Activated CD4-positive, alpha-beta T cell treated with anti-CD3 and anti-CD28 coated beads, Interleukin-2, amount 50 U/mL, for 16 hours (primary cell): ENCODE results near the gene C15orf39.
A peak's percentile ranks its signal among the peaks of the same experiment; 100 is the strongest.

ENCODE experiments used
- DNase-seq: peaks from one replicate; pipeline ENCODE4 v3.0.0-alpha.2; 2020

C15orf39 gene

DNA sequence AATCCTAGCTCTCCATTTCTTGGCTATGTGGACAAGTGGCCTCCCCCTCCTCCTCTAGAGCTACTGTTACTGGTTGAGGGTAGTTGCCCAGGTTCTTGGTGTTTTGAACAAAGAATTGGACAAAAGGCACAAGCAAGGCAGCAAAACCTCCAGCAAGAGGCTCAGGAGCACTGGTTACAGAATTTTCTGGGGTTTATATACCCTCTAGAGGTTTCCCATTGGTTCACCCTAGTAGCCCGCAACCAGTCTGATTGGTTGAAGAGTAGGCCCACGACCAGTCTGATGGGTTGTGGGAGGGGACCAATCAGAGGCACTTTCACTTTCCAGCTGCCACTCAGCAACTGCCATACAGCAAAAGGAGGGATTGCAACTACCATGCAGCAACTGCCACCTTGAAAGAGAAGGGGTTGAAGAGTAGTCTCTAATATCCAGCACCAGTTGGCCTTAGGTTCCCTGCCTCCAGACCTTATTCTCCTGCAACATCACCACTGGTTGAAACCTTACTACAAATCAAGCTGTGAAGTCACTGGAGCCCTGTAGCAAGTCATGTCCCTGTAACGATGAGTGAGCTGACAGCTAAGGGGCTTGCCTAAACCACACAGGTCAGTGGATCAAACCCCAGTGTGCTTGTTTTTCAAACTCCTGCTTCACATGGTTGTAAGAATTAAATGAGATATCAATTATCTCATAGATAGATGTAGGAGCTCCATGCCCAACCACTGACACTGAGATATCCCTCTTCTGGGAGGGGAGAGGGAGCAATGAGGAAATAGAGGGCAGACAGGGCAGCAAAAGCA, 2.9 kb upstream of the C15orf39 start:
- peak; percentile 56 for DNase-seq

DNA sequence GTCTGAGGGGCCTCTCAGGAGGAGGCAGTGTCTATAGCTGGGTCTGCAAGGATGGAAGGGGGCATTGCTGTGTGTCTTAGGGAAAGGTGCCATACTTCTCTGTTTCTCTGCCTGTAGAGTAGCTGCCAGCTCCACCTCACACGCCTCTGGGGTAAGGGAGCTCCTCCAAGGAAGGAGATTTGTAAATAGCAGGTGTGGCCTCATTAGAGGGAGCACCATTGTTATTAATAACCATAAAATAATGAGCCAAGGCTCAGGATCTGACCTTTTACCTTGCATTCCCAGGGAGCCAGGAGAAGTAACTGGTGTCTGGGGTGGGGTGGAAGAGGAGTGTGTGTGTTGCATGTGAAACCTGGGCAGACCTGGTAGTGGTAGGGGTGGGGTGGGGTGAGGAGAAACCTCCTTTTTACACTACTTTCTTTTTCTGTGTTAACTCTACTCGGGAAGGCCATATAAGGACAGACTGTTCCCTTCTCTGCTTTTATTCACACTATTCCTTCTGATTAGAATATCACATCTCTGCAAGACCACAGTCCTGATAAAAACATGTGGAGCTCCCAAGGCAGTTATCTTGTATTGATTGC, 2.2 kb upstream of the C15orf39 start:
- DNase-seq, result no peak

DNA sequence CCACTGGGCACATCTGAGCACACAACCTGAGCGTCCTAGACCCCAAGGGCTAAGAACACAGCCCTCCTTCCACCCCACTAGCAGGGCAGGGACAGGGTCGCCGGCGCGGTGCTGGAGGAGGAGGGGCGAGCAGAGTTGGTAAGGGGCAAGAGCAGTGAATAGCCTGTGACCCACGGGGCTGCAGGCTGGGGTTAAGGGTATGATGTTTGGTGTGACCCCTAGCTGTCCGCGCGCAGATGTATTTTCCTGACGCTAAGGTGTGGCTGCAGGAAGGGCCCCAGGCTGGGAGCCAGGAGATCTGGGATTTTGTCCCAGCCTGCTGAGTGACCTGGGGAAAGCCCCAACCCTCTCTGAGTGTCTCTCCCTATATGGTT, 1.3 kb upstream of the C15orf39 start:
- DNase-seq, result no peak

DNA sequence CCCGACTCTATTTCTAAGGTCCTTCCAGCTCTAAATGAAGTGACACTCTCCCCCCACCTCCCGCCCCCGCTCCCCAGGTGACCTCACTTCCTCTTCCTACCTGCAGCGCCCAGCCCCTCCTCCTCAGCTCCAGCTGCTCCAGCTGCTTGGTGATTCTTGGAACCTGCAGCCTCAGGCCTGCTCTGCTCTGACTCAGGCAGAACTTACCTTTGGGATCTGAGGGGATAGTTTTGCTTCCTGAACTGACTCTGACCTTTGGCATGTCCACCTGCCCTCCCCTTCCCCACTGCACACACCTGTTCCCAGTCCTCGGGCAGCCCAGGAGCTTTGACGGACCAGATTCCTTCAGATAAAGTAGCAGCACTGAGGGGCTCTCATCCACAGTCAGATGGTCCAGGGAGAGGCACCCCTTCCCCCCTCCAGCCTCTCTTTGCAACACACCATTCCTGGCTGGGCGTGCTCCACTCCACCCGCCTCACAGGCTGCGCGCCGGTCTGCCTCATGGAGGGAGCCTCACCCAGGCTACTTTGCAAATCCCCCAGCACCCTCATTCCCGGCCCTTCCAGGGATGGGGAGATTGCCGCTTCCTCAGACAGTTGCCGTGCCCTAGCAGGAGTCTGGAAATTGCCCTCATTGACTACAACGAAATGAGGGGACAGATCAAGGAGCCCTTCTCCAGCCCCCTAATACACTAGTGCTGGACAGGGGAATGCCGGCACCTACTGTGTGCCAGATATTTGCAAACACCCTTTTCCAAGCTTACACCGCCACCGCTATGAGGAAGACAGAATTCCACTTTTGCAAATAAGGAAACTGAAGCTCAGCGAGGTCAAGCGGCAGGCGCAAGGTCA, 692 bp upstream of the C15orf39 start:
- DNase-seq, result peak; percentile 32

DNA sequence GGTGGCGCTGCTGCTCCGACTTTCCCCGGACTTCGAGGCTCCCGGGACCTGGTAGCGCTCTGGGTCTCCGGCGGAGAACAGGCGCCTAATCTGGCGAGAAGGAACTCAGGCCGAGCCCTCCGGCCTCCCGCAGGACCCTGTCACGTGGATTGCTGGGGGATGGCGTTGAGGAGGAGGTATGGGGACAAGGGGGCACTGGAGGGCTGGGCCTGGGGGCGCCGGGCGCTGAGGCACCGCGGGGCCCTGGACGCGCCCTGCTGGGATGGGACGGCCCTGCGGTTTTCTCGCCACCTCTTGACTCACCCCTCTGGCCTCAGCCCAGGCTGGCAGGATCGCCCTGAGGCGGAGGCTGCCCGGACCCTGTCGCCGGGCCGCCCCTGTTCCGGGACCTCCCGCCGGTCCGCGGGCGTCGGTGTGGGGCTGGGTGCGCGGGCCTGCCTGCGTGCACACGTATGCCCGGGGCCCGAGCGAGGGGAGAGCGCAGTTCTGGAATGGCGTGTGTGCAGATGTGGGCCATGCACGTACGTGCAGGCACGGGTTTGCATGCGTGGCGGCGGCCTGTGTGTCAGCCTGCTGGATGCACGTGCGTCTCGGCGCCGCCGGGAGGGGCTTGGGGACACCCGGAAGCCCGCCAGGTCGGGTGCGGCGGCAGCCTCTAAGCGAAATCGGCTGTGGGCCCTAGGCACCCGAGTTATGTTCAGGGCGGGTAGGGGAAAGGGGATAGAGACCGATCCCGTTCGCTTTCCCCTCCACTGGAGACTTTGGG, 752 bp downstream of the C15orf39 start:
- peak; percentile 90 for DNase-seq

DNA sequence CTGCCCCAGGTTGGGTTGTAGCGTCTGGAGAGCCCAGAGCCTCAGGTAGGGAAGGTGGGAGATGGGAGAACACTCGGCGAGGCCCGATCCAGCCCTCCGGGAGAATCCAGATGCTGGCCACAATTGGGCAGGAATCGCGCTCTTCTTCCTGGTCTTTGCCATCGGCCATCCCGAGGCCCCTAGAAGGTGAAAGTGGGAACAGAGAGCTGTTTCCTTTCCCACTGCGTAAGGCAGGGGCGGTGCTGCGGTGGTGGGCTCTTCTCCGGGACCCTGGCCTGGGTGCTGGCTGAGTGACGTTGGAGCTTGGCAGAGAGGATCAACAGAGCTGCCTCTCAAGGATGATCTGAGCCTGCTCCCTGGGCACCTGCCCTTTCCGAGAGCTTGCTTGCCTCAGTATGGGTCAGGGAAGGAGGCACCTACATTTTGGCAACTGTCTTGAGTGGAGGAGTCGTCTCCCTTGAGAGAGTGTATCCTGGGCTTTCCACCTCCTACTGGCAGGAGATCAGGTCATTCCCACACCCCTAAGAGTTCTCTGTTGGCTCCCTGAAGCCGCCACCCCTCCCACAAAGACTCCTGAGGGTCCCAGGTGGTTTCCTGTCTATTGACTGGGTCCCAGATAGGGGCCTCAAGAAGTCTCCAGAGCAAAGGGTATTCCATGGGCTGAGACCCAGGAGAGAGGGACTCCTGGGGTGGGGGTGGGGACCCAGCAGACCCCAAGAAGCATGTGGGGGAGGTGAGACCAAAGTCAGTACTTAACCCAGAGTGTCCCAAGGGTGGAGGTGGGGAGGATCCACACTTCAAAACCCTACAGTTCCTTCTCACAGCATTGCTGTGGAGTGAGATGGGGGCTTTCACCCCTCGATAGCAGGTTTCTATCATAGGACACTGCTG, 1.6 kb downstream of the C15orf39 start:
- DNase-seq, result no peak

DNA sequence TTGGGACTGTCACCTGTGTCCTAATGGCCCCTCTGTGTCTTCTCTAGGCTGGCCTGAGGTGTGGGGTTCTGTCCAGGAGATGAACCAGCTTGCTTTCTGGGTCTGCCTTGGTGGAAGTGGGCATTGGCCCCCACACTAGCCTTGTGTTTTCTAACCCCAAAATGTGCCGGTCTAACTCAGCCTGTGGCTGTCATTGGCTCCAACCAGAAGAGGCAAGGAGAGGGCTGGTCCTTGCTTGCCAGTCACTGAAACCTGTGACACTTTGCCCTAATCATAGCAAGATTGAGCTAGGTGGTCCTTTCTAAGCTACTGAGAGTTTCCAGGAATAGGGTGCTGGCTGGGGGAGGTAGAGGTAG, 2.2 kb downstream of the C15orf39 start:
- peak; percentile 29 for DNase-seq

DNA sequence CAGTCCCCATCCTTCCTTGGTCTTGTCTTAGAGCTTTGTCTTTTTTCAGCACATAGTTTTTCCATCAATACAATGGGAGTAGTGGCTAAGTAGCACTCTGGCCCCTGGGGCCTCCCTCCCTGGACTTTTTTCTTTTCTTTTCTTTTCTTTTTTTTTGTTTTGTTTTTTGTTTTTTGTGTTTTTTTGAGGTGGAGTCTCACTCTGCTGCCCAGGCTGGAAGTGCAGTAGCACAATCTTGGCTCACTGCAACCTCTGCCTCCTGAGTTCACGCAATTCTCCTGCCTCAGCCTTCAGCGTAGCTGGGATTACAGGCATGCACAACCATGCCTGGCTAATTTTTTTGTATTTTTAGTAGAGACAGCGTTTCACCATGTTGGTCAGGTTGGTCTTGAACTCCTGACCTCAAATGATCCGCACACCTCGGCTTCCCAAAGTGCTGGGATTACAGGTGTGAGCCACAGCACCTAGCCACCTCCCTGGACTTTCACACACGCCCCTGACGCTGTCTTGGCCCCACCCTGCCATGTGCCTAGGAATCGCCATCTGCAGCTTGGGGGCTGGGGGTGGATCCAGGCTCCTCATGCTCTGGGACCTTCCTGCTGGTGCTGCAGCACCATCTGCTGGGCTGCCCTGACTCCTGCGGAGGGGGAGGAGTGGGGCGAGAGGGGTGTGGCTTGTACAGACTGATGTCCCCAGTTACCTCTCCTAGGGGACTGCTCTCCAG, 2.8 kb downstream of the C15orf39 start:
- DNase-seq, result peak; percentile 90

DNA sequence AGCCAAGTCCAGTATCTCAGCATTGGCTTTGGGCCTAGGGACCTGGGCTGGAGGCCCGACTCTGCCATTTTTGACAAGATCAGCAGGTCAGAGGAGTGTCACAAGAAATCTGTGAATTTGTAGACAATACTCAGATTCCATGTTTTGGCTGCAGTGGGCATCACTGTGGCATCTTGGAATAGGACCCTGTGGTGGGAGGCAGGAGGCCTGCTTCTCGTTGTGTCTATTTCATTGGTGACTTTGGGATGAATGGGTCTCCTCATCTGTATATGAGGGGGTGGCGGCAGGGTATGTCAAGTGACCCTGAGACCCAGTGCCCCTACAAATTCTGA, 3.3 kb downstream of the C15orf39 start:
- no peak for DNase-seq

DNA sequence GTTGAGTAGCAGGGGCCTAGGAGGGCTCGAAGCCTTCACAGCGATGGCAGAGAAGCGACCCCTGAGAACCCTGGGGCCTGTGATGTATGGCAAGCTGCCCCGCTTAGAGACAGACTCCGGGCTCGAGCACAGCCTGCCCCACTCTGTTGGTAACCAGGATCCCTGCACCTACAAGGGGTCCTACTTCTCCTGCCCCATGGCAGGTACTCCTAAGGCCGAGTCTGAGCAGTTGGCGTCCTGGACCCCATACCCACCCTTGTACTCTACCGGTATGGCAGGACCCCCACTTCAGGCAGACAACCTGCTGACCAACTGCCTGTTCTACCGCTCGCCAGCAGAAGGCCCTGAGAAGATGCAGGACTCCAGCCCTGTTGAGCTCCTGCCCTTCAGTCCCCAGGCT, 4.3 kb downstream of the C15orf39 start:
- no peak for DNase-seq

DNA sequence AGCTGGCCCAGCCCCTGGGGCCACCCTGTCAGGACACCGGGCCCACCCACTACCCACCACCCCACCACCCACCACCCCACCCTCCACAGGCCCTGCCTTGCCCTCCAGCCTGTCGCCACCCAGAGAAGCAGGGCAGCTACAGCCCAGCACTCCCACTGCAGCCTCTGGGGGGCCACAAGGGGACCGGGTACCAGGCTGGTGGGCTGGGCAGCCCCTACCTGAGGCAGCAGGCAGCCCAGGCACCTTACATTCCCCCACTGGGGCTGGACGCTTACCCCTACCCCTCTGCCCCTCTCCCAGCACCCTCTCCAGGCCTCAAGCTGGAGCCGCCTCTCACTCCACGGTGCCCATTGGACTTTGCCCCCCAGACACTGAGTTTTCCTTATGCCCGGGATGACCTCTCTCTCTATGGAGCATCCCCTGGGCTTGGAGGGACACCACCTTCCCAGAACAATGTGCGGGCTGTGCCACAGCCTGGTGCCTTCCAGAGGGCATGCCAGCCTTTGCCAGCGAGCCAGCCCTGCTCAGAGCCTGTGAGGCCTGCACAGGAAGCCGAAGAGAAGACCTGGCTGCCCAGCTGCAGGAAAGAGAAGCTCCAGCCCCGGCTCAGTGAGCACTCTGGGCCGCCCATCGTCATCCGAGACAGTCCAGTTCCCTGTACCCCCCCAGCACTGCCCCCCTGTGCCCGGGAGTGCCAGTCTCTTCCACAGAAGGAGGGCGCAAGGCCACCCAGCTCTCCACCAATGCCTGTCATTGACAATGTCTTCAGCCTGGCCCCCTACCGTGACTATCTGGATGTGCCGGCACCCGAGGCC, 5.3 kb downstream of the C15orf39 start:
- DNase-seq, result no peak

DNA sequence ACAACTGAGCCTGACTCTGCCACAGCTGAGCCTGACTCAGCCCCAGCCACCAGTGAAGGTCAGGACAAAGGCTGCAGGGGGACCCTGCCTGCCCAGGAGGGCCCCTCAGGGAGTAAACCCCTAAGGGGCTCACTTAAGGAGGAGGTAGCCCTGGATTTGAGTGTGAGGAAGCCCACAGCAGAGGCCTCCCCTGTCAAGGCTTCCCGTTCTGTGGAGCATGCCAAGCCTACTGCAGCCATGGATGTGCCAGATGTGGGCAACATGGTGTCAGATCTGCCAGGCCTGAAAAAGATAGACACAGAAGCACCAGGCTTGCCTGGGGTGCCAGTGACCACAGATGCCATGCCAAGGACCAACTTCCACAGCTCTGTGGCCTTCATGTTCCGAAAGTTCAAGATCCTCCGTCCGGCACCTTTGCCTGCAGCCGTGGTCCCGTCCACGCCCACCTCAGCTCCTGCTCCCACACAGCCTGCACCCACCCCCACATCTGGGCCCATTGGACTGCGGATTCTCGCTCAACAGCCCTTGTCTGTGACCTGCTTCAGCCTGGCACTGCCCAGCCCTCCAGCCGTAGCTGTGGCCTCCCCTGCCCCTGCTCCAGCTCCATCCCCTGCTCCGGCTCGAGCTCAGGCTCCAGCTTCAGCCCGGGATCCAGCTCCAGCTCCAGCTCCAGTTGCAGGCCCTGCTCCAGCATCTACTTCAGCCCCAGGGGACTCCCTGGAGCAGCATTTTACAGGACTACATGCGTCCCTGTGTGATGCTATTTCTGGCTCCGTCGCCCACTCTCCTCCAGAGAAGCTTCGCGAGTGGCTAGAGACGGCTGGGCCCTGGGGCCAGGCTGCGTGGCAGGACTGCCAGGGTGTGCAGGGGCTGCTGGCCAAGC, 6.2 kb downstream of the C15orf39 start:
- no peak for DNase-seq

DNA sequence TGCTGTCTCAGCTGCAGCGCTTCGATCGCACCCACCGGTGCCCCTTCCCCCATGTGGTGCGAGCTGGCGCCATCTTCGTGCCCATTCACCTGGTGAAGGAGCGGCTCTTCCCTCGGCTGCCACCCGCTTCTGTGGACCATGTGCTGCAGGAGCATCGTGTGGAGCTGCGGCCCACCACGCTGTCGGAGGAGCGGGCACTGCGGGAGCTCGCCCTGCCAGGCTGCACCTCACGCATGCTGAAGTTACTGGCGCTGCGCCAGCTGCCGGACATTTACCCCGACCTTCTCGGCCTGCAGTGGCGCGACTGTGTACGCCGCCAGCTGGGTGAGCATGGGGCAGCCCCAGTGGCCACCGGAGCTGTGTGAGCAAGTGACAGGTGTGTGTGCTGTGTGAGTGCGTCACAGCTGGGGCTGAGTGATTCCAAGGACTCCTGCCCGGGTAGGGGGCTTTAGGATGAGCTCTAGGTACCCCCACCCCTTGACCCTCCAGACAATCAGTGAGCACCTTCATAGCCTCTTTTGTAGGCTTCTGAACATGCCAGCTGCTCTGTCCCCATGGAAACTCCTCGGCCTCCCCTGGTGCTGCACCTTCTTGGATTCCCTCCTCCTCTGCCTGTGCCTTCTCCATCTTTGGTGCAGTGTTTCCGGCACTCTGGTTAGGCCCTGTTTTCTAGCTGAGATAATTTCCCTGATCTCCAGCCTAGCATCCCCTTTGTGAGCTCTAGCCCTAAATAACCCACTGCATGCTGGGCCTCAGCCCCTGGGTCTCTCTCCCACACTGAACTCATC, 7.0 kb downstream of the C15orf39 start:
- DNase-seq, result no peak

DNA sequence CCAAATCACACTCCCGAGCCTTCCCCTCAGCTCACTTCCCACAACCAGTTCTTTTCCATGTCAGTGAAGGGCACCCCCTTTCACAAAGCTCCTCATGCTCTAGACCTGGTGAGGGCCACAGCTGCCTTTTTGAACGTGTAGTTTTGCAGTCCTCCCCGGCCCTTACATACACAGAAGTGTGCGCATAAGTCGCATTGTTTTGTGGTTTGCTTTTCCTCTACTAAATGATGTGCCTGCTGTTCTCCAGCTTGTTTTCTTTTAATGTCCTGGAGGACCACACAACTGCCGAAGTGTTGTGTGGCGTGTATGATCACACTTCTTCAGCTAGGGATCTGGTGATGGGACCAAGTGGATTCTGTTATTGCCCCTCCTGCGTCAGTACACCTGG, 7.6 kb downstream of the C15orf39 start:
- no peak for DNase-seq

DNA sequence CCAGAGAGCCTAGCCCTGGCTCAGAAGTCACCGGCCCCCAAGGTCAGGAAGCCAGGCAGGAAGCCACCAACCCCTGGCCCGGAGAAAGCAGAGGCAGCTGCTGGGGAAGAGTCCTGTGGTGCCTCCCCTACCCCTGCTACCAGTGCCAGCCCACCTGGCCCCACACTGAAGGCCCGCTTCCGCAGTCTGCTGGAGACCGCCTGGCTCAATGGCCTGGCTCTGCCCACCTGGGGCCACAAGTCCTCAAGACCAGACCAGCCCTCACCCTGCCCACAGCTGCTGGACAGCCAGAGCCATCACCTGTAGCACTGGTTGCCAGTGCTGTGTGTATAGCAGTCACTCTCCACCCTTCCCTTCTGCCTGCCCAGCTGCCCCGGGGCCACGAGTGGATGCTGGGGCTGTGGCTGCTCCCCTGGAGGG, 9.1 kb downstream of the C15orf39 start:
- no peak for DNase-seq

DNA sequence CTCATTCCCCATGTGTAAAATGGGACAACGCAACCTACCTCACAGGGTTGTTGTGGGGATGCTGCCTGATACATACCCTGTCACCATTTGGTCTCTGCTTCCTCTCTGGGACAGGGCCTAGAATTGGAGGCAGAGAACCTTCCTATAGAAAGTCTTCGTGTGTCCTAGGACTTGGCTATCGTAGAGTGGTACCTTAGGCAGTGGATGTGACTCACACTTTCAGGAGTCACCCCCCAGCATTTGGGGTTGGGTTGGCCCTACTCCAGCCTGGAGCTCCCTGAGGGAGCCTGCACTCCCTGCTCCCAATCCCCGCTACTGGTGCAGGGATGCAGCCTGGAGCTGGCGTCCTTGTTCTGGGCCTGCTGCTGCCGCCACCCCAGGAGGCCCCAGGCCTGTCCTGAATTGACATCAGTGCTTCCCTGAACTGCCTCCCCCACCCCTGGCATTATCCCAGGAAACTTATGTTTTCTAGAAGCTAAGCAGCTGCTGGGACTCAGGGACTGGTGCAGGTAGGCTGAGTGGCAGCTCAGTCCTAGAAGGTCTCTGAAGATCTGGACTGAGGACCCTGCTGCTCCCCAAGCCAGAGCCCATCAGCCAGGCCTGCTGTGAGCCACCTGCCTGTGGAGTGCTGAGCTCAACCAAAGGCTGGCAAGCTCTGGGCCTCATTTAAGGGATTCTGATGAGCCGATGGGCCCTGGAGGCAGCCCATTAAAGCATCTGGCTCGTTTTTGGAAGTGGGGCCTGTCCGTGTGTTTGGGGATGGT, 9.9 kb downstream of the C15orf39 start:
- no peak for DNase-seq

DNA sequence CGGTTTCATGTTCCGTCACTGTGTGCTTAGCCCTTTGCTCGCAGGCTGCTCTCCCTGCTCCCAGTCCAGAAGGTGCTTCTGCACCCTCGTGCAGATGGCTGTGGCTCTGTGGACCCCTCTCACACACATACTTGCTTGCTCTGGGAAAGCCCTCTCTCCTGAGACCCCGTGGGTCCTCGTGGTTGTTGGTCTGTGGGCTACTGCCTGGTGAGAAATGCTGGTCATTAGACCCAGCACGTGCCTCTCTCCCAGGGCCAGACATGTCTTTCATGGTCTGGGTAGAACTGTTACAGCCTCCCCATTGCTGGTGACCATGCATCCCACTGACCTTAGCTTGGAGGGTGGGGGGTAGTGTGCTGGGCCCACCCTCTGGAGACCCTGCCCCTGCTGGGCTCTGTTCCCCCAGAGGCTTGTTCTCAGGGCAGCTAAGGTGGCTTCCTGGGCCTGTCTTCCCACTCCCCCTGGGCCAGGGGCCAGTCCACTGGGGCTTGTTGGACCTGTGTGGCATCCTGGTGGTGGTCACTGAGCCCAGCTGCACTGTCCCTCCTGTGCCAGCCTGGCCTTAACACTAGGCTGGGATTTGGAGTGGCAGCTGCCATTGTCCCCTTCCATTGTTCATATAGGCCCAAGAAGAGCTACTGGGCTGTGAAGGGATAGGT, 10.6 kb downstream of the C15orf39 start:
- no peak for DNase-seq
